ENCODE data around the gene PKP3.
"Not testable (repeated sequence)": the region's sequence is repeated elsewhere in the genome, so short reads cannot be mapped to it uniquely, and the experiment has no call there.

The PKP3 gene

GRCh38 chr11:394034-394857 lies at the start of gene PKP3:
Gene PKP3 (plus strand): TSS chr11:394209. CDS start chr11:394293, 84 bp downstream.
- DNase-seq, result no peak

- no peak for DNase-seq
Observed at GRCh38 chr11:344836-345578, 49.0 kb upstream of the PKP3 start.

GRCh38 chr11:346529-346928 lies 47.5 kb upstream of the PKP3 start:
- no peak for DNase-seq

- DNase-seq, result not testable (repeated sequence)
Observed at GRCh38 chr11:349270-349954, 44.6 kb upstream of the PKP3 start.

GRCh38 chr11:350033-350722 lies 43.8 kb upstream of the PKP3 start:
- not testable (repeated sequence) for DNase-seq

GRCh38 chr11:350723-351255 lies 43.2 kb upstream of the PKP3 start:
- no peak for DNase-seq

- no peak for DNase-seq
Observed at GRCh38 chr11:351411-351810, 42.6 kb upstream of the PKP3 start.

- no peak for DNase-seq
Observed at GRCh38 chr11:352456-353031, 41.5 kb upstream of the PKP3 start.

GRCh38 chr11:353179-353873 lies 40.7 kb upstream of the PKP3 start:
- no peak for DNase-seq

- DNase-seq, result peak; percentile 55
Observed at GRCh38 chr11:355581-356458, 38.2 kb upstream of the PKP3 start.

GRCh38 chr11:356610-357009 lies 37.4 kb upstream of the PKP3 start:
- no peak for DNase-seq

GRCh38 chr11:357582-357981 lies 36.4 kb upstream of the PKP3 start:
- DNase-seq, result no peak

- DNase-seq, result no peak
Observed at GRCh38 chr11:358129-358800, 35.7 kb upstream of the PKP3 start.

- DNase-seq, result no peak
Observed at GRCh38 chr11:359181-359714, 34.8 kb upstream of the PKP3 start.

- no peak for DNase-seq
Observed at GRCh38 chr11:360326-361280, 33.4 kb upstream of the PKP3 start.

- DNase-seq, result no peak
Observed at GRCh38 chr11:362642-363442, 31.2 kb upstream of the PKP3 start.

GRCh38 chr11:363443-363805 lies 30.6 kb upstream of the PKP3 start:
- DNase-seq, result not testable (repeated sequence)
